Measurements from ENCODE around the gene TAMM41. TPM values are rescaled to one million over a fixed set of nuclear protein-coding genes. Genes with fewer than 3 reads are reported as not detected.
A peak's percentile ranks its signal among the peaks of the same experiment; 100 is the strongest.
"Not testable (repeated sequence)": the region's sequence is repeated elsewhere in the genome, so short reads cannot be mapped to it uniquely, and the experiment has no call there.

The TAMM41 gene
- total and polyA plus RNA-seq, 2 donors = 14.3 to 17.4 TPM

DNA sequence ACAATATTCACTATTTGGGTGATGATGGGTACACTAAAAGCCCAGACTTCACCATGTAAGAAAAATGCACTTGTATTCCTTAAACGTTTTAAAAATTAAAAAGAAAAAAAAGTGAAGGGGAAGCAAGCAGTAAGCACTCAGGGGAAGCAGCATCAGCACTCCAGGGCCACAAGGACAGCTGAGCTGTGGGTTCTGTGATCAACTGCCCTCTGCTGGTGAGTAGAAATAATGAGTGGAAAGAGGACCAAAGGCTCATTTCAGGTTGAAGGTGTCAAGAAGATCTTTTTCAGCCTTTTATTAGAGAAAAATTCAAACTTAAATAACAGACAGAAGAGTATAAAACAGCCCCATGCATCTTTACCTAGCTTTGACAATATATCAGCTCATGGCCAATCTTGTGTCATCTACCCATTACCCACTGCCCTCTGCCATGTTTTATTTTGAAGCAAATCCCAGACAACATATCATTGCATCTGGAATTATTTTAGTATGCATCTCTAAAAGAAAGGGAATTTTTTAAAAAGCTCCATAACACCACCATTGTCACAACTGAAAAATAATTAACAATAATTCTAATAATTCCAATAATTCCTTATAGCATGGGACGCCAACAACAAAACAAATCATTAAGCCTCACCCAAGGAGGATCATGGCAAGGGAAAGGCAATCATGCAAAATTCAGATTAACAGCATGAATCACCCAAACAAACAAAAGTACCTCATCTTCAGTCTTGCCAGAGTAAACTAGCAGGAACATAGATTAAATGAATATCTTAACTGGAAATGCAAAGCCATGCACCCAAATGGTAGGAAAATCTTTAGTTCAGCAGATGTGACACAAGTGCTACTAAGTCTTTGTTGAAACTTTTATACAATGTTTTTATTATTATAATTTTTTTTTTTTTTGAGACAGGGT, 42.5 kb downstream of the TAMM41 start:
- H3K27ac ChIP-seq (ENCODE audit: low read depth) = no peak overlapping the region
- 51% methylated on average over 2 of the region's 2 CpGs for WGBS
- DNase-seq (ENCODE audit: extremely low spot score) = no peak
- no peak overlapping the region for H3K4me3 ChIP-seq (ENCODE audit: low read depth, low read length)
- H3K36me3 ChIP-seq (ENCODE audit: insufficient read depth) = no peaks in the 10 kb centered on the region
- no peaks in the 10 kb centered on the region for H3K4me1 ChIP-seq (ENCODE audit: insufficient read depth)

DNA sequence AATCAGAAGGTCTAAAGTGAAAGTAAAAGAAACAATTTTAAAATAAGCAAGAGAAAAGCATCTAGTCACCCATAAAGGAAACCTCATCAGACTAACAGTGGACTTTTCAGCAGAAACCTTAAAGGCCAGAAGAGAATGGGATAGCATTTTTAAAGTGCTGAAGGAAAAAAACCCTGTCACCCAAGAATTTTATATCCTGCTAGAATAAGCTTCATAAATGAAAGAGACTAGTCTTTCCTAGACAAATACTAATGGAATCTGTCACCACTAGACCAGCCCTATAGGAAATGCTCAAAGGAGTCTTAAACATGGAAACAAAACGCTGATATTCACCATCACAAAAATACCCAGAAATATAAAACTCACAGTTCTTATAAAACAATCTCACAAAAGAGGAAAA, 46.9 kb downstream of the TAMM41 start:
- Histone ChIP-seq H3K27ac (ENCODE audit: low read depth) (no peak overlapping the region), H3K36me3 (ENCODE audit: insufficient read depth) (no peaks in the 10 kb centered on the region), H3K4me1 (ENCODE audit: insufficient read depth) (no peaks in the 10 kb centered on the region), H3K4me3 (ENCODE audit: low read depth, low read length) (no peak overlapping the region)
- WGBS = 95% methylated on average over 1 of the region's 1 CpG
- no peak for DNase-seq (ENCODE audit: extremely low spot score)

DNA sequence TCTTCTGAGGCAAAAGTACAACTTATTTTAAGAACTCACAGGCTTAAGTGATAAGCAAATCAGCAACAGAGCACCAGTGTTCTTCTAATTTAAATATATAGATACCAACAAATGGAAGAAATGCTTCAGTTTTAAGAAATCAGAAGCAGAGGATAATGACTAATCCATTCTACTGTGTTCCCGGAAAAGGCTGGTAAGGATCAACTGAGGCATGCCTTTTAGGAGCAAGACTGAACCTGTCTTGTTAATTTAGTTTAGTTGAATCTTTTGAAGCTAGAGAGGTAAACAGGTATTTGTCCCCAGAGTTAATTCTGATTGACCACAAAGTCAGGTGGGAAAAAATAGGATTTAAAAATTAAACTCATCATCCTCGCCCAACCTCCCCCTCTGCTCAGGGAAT, 51.8 kb downstream of the TAMM41 start:
- H3K36me3 ChIP-seq (ENCODE audit: insufficient read depth) = no peaks in the 10 kb centered on the region
- H3K27ac ChIP-seq (ENCODE audit: low read depth) = no peak overlapping the region
- DNase-seq (ENCODE audit: extremely low spot score) = no peak
- no peaks in the 10 kb centered on the region for H3K4me1 ChIP-seq (ENCODE audit: insufficient read depth)
- WGBS = 96% methylated on average over 2 of the region's 2 CpGs
- H3K4me3 ChIP-seq (ENCODE audit: low read depth, low read length) = no peak overlapping the region

DNA sequence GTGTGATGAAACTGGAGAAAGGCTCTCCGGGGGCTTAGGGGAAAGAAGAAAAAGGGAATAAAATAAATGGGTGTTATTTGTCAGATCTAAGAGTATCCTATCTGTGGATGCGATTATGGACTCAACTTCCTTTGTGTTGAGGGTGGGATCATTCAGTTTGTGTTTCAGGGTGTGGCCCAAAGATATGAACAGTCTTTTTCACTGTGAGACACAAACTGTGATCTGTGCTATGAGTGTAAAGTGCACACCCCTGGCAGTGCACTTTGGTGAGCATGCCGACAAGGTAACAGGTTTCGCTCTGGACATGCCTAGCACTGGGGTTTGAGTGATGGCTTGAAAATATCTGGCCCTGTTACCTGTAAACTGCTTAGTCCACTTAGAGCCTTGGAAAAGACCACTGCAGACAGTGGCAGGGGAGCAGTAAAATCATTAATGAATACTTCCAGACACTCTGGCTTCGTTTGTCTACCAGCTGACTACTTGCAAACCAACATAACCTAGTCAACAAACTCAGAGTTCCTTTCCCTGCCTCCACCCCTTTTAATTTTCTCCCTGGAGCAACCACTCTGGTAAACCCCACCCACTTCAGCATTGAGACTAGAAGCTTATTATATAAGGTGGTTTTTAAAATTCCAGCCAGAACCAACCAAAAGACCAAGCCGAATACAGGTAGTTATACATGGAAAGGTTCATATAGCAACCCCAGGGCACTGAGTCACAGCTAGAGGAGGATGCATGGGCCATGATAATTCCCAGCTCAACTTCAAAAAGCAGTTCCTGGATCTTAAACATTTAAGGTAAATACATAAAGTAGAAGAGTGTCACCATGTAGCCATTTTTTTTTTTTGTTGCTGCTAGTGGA, 55.1 kb downstream of the TAMM41 start:
- DNase-seq (ENCODE audit: extremely low spot score) = no peak
- Histone ChIP-seq H3K36me3 (ENCODE audit: insufficient read depth) (no peaks in the 10 kb centered on the region), H3K4me1 (ENCODE audit: insufficient read depth) (no peaks in the 10 kb centered on the region), H3K27ac (ENCODE audit: low read depth) (no peak overlapping the region), H3K4me3 (ENCODE audit: low read depth, low read length) (no peak overlapping the region)
- WGBS = 83% methylated on average over 6 of the region's 6 CpGs

DNA sequence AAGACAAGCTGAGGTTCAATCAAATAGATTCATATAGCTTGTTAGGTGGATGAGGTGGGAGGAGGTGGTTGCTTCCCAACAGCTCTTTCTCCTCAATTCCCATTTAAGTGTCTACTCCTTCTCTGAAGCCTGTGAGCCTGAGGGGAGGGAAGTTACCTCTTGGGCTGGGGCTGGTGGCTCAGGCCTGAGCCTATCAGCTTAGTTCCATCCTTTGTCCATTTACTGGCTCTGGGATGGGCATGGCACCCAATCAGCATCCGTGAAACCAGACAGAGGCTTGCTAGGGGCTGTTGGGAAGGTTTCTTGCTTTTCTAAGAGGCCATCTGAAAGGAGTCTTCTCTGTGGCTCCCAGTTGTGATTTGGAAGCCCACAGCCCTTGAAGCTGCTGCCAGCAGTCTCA, 57.3 kb downstream of the TAMM41 start:
- no peak for DNase-seq (ENCODE audit: extremely low spot score)
- no peaks in the 10 kb centered on the region for H3K4me1 ChIP-seq (ENCODE audit: insufficient read depth)
- no peak overlapping the region for H3K27ac ChIP-seq (ENCODE audit: low read depth)
- WGBS = 81% methylated on average over 1 of the region's 1 CpG
- H3K4me3 ChIP-seq (ENCODE audit: low read depth, low read length) = no peak overlapping the region
- H3K36me3 ChIP-seq (ENCODE audit: insufficient read depth) = no peaks in the 10 kb centered on the region

DNA sequence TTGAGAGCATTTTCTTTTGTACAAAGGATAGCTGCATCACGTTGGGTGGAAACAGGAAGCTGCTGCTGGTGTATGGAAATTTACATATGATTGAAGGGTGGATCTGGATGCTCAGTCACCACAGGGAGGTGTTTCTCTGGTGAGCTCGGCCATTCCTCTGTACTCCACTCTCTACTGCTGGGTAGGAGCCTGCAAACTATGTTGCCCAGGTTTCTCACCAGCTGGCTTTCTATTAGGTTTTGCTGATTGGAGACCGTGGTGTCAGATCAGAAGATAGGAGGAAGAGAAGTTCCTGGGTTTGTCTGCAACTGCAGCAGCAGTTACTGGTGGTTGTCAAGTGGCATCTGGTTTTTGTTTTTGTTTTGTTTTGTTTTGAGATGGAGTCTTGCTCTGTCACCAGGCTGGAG, 61.7 kb downstream of the TAMM41 start:
- Histone ChIP-seq H3K36me3 (ENCODE audit: insufficient read depth) (no peaks in the 10 kb centered on the region), H3K4me3 (ENCODE audit: low read depth, low read length) (no peak overlapping the region), H3K4me1 (ENCODE audit: insufficient read depth) (no peaks in the 10 kb centered on the region), H3K27ac (ENCODE audit: low read depth) (no peak overlapping the region)
- no peak for DNase-seq (ENCODE audit: extremely low spot score)
- WGBS = 65% methylated on average over 3 of the region's 3 CpGs

DNA sequence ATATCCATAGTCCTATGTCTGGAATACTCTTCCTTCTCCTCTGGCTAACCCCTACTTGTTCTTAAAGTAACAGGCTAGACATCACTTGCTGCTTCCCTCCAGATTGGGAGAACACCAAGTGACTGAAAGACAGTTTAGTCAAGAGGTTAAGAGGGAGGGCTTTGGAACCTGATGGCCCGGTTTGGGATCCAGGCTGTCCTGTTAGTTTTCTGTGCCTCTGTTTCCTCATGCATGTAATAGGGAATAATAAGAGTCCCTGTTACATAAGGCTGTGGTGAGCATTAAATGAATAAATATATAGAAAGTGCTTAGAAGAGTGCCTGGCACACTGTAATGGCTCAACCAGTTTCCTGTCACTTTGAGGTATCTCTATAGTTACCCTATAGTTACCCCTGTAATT, 66.3 kb downstream of the TAMM41 start:
- H3K27ac ChIP-seq (ENCODE audit: low read depth) = no peak overlapping the region
- no peak overlapping the region for H3K4me3 ChIP-seq (ENCODE audit: low read depth, low read length)
- no peak for DNase-seq (ENCODE audit: extremely low spot score)
- H3K4me1 ChIP-seq (ENCODE audit: insufficient read depth) = no peaks in the 10 kb centered on the region
- 91% methylated on average over 1 of the region's 1 CpG for WGBS
- no peaks in the 10 kb centered on the region for H3K36me3 ChIP-seq (ENCODE audit: insufficient read depth)

DNA sequence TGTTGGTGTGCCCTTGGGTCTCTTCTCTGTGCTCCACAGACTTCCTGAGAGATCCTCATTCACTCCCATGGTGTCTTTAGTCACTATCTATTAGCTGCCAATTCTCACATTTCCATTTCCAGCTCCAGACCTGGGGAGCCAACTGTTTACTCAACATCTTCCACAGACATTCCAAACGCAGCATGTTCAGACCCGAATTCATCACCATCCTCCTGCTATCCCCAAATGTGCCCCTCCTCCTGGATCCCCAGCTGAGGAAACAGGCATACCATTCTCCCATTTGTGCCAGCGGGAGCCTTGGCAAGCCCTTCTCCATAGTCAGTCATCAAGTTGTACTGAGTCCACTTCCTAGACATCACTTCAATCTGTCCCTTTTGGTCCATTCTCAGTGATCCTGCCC, 67.1 kb downstream of the TAMM41 start:
- Histone ChIP-seq H3K27ac (ENCODE audit: low read depth) (no peak overlapping the region), H3K36me3 (ENCODE audit: insufficient read depth) (no peaks in the 10 kb centered on the region), H3K4me3 (ENCODE audit: low read depth, low read length) (no peak overlapping the region), H3K4me1 (ENCODE audit: insufficient read depth) (no peaks in the 10 kb centered on the region)
- no peak for DNase-seq (ENCODE audit: extremely low spot score)
- WGBS = 87% methylated on average over 3 of the region's 3 CpGs

DNA sequence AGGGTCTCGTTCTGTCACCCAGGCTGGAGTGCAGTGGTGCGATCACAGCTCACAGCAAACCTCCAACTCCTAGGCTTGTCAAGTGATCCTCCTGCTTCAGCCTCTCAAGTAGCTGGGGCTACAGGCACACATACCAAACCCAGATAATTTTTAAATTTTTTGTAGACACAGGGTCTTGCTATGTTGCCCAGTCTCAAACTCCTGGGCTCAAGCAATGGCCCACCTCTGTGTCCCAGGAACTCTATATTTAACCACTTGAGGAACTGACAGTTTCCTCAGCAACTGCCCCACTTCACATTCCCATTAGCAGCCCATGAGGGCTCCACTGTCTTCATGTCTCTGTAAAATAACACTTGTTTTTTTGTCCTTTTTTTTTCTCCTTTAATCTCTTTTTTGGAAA, 68.4 kb downstream of the TAMM41 start:
- WGBS = 98% methylated on average over 2 of the region's 2 CpGs
- no peak overlapping the region for H3K27ac ChIP-seq (ENCODE audit: low read depth)
- no peaks in the 10 kb centered on the region for H3K36me3 ChIP-seq (ENCODE audit: insufficient read depth)
- no peaks in the 10 kb centered on the region for H3K4me1 ChIP-seq (ENCODE audit: insufficient read depth)
- no peak overlapping the region for H3K4me3 ChIP-seq (ENCODE audit: low read depth, low read length)
- DNase-seq (ENCODE audit: extremely low spot score) = no peak

DNA sequence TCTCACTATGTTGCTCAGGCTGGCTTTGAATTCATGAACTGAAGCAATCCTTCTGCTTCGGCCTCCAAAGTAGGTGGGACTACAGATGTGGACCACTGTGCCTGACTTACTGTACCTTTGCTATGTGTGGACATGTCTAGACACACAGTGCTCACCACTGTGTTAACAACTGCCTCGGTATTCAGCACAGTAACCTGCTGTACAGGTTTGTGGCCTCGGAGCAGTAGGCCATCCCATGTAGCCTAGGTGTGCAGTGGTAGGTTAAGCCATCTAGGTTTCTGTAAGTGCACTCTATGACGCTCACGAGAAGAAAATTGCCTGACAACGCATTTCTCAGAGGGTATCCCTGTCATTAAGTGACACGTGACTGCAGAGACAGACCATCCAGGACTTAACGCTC, 70.3 kb downstream of the TAMM41 start:
- no peaks in the 10 kb centered on the region for H3K4me1 ChIP-seq (ENCODE audit: insufficient read depth)
- WGBS = 92% methylated on average over 8 of the region's 8 CpGs
- no peak overlapping the region for H3K4me3 ChIP-seq (ENCODE audit: low read depth, low read length)
- no peak for DNase-seq (ENCODE audit: extremely low spot score)
- no peaks in the 10 kb centered on the region for H3K36me3 ChIP-seq (ENCODE audit: insufficient read depth)
- no peak overlapping the region for H3K27ac ChIP-seq (ENCODE audit: low read depth)

DNA sequence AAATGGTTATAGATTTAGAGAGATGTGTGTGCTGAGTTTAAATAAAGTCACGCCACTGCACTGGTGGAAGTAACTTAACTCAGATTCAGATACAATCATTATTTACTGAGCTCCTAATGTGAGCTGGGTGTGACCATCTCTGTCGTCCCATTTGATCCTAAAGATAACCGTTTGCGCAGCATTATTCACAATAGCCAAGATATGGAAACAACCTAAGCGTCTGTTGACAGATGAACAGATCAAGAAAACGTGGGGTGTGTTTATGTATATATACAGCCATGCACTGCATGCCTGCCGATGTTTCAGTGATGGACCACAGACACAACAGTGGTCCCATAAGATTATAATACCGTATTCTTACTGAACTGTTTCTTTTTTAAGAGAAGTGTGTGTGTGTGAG, 71.2 kb downstream of the TAMM41 start:
- WGBS = 86% methylated on average over 8 of the region's 8 CpGs
- DNase-seq (ENCODE audit: extremely low spot score) = no peak
- Histone ChIP-seq H3K4me1 (ENCODE audit: insufficient read depth) (no peaks in the 10 kb centered on the region), H3K36me3 (ENCODE audit: insufficient read depth) (no peaks in the 10 kb centered on the region), H3K4me3 (ENCODE audit: low read depth, low read length) (no peak overlapping the region), H3K27ac (ENCODE audit: low read depth) (no peak overlapping the region)

DNA sequence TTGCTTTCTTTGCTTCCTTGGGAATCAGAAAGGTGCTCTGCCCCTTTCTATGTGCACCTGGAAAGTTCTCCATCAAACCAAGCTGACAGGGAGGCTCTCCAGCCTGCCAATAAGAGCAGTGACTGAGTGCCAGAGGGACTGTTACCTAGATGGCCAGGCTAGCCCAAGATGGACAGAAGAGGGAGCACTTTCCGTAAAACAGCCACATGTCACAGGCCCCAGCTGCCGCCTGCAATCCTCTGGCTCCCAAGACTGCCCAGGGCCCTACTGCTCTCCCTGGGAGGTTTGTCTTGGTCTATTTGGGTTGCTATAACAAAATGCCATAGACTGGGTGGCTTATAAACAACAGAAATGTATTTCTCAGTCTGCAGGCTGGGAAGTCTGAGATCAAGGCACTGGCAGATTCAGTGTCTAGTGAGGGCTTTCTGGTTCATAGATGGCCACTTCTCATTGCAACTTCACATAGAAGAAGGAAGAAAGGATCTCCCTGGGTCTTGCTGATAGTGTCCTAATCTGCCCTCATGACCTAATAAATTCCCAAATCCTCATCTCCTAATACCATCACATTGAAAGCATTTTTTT, 72.3 kb downstream of the TAMM41 start:
- H3K36me3 ChIP-seq (ENCODE audit: insufficient read depth) = no peaks in the 10 kb centered on the region
- no peak overlapping the region for H3K27ac ChIP-seq (ENCODE audit: low read depth)
- DNase-seq (ENCODE audit: extremely low spot score) = peak; percentile 13
- WGBS = 36% methylated on average over 2 of the region's 2 CpGs
- H3K4me3 ChIP-seq (ENCODE audit: low read depth, low read length) = no peak overlapping the region
- H3K4me1 ChIP-seq (ENCODE audit: insufficient read depth) = no peaks in the 10 kb centered on the region

DNA sequence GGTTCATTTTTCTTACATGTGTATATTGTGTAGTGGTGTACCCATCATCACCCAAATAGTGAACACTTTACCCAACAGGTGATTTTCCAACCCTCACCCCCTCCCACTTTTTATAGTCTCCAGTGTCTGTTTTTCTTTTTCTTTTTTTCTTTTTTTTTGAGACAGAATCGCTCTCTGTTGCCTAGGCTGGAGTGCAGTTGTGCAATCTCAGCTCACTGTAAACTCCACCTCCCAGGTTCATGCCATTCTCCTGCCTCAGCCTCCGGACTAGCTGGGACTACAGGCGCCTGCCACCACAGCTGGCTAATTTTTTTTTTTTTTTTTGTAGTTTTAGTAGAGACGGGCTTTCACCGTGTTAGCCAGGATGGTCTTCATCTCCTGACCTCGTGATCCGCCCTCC, 74.8 kb downstream of the TAMM41 start:
- not testable (repeated sequence) for H3K36me3 ChIP-seq (ENCODE audit: insufficient read depth); DNase-seq (ENCODE audit: extremely low spot score); H3K4me1 ChIP-seq (ENCODE audit: insufficient read depth); H3K27ac ChIP-seq (ENCODE audit: low read depth); H3K4me3 ChIP-seq (ENCODE audit: low read depth, low read length)
- 81% methylated on average over 7 of the region's 7 CpGs for WGBS
